Stimulated activated CD8-positive, alpha-beta memory T cell treated with anti-CD3 and anti-CD28 coated beads, Interleukin-7, amount 100 ng/mL, for 4 hours (primary cell): ENCODE results near the gene EP400.
A peak's percentile ranks its signal among the peaks of the same experiment; 100 is the strongest.
"Not testable (repeated sequence)": the region's sequence is repeated elsewhere in the genome, so short reads cannot be mapped to it uniquely, and the experiment has no call there.

ENCODE experiments used
- DNase-seq, 2 donors: peaks; one replicate each; pipeline ENCODE4 v3.0.0-alpha.2; 2020; ENCODE audit warnings: low read depth in 2 of 2

The EP400 gene

GRCh38 chr12:132066749-132067148, 117.0 kb downstream of the EP400 start:
- no peak for DNase-seq

GRCh38 chr12:132067182-132067581, 117.4 kb downstream of the EP400 start:
- DNase-seq: no peak

GRCh38 chr12:132068250-132068649, 118.5 kb downstream of the EP400 start:
- DNase-seq: no peak

- no peak for DNase-seq
Observed at GRCh38 chr12:132069336-132069985, 119.7 kb downstream of the EP400 start.

GRCh38 chr12:132070298-132070697, 120.6 kb downstream of the EP400 start:
- DNase-seq: no peak

GRCh38 chr12:132071040-132071810, 121.5 kb downstream of the EP400 start:
- DNase-seq: no peak

GRCh38 chr12:132071830-132072384, 122.2 kb downstream of the EP400 start:
- DNase-seq: no peak

GRCh38 chr12:132074216-132074615, 124.5 kb downstream of the EP400 start:
- DNase-seq: no peak

- DNase-seq: no peak
Observed at GRCh38 chr12:132075026-132075713, 125.4 kb downstream of the EP400 start.

- DNase-seq: no peak
Observed at GRCh38 chr12:132075714-132076553, 126.2 kb downstream of the EP400 start.

- no peak for DNase-seq
Observed at GRCh38 chr12:132076711-132077110, 127.0 kb downstream of the EP400 start.

- DNase-seq: no peak
Observed at GRCh38 chr12:132077322-132078100, 127.8 kb downstream of the EP400 start.

GRCh38 chr12:132078190-132078589, 128.4 kb downstream of the EP400 start:
- DNase-seq: no peak

- DNase-seq: no peak
Observed at GRCh38 chr12:132079200-132079599, 129.5 kb downstream of the EP400 start.

GRCh38 chr12:132079695-132080094, 130.0 kb downstream of the EP400 start:
- no peak for DNase-seq

- DNase-seq: not testable (repeated sequence)
Observed at GRCh38 chr12:132080515-132080914, 130.8 kb downstream of the EP400 start.

- DNase-seq: no peak
Observed at GRCh38 chr12:132081423-132081822, 131.7 kb downstream of the EP400 start.

- no peak for DNase-seq
Observed at GRCh38 chr12:132083614-132083940, 133.8 kb downstream of the EP400 start.

GRCh38 chr12:132083941-132084620, 134.3 kb downstream of the EP400 start:
- DNase-seq: peak; percentile 73 to 85

GRCh38 chr12:132084621-132085290, 135.0 kb downstream of the EP400 start:
- DNase-seq: peak; percentile 8 to 30
